Measurements from ENCODE around the gene ATPAF1. TPM values are rescaled to one million over a fixed set of nuclear protein-coding genes. Genes with fewer than 3 reads are reported as not detected.
A peak's percentile ranks its signal among the peaks of the same experiment; 100 is the strongest.

Gene ATPAF1
- polyA plus RNA-seq (2011; rRNA removed) (63.7 and 74.1 TPM in 2 replicates), polyA plus RNA-seq (2017; fragmentation: RNase III; extraction: RNeasy Plus Mini Kit Qiagen cat#74134 plus additional on column Dnase treatment) (28.9 to 33.9 TPM (median 31.7 TPM) in 3 replicates), polyA minus RNA-seq (2011; rRNA and poly(A)+ RNA removed) (19.8 and 29.7 TPM in 2 replicates)
- polyA plus RNA-seq (2012; cell fraction: cytosol; rRNA removed) = 27.3 and 30.6 TPM in 2 replicates
- 11.9 and 13.1 TPM in 2 replicates for polyA plus RNA-seq (2012; cell fraction: nucleus; rRNA removed)

- TF ChIP-seq, protein P1, sequence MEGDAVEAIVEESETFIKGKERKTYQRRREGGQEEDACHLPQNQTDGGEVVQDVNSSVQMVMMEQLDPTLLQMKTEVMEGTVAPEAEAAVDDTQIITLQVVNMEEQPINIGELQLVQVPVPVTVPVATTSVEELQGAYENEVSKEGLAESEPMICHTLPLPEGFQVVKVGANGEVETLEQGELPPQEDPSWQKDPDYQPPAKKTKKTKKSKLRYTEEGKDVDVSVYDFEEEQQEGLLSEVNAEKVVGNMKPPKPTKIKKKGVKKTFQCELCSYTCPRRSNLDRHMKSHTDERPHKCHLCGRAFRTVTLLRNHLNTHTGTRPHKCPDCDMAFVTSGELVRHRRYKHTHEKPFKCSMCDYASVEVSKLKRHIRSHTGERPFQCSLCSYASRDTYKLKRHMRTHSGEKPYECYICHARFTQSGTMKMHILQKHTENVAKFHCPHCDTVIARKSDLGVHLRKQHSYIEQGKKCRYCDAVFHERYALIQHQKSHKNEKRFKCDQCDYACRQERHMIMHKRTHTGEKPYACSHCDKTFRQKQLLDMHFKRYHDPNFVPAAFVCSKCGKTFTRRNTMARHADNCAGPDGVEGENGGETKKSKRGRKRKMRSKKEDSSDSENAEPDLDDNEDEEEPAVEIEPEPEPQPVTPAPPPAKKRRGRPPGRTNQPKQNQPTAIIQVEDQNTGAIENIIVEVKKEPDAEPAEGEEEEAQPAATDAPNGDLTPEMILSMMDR (IDR thresholded peaks at IDR 0.05) = 0 out of 3 replicates have a peak, but pooled peaks have one; percentile 8
- TF ChIP-seq, protein P2, sequence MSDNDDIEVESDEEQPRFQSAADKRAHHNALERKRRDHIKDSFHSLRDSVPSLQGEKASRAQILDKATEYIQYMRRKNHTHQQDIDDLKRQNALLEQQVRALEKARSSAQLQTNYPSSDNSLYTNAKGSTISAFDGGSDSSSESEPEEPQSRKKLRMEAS (IDR thresholded peaks at IDR 0.05) = peak; percentile 56
- TF ChIP-seq SREBF2 (IDR thresholded peaks at IDR 0.05) (no peak), CHD2 (IDR thresholded peaks at IDR 0.05; ENCODE audit: low read length, partially characterized antibody) (no peak), E2F6 (IDR thresholded peaks at IDR 0.05; ENCODE audit: borderline replicate concordance, low read depth) (no peak), HOXB5 (CRISPR knock-in tag; IDR thresholded peaks at IDR 0.05) (no peak), ZFP36 (IDR thresholded peaks at IDR 0.05; ENCODE audit: borderline replicate concordance, partially characterized antibody) (peak; percentile 95), ZC3H11A (IDR thresholded peaks at IDR 0.05) (no peak), POLR2A (IDR thresholded peaks at IDR 0.05; ENCODE audit: low read length) (peak; percentile 40), HOXB13 (CRISPR knock-in tag; IDR thresholded peaks at IDR 0.05; ENCODE audit: low read depth) (no peak), ZSCAN20 (CRISPR knock-in tag; IDR thresholded peaks at IDR 0.05) (no peak), RARB (CRISPR knock-in tag; IDR thresholded peaks at IDR 0.05) (no peak), KDM5A (IDR thresholded peaks at IDR 0.05) (no peak), CHD4 (IDR thresholded peaks at IDR 0.05; ENCODE audit: borderline replicate concordance) (no peak), RNF2 (IDR thresholded peaks at IDR 0.05; ENCODE audit: borderline replicate concordance, low read depth) (no peak), JUN (IDR thresholded peaks at IDR 0.05) (peak; percentile 33 to 61; a peak in 2 of 5 replicates), EP300 (IDR thresholded peaks at IDR 0.05) (no peak), BCL3 (IDR thresholded peaks at IDR 0.05) (0 out of 3 replicates have a peak, but pooled peaks have one; percentile 34), EHMT2 (IDR thresholded peaks at IDR 0.05; ENCODE audit: low read depth) (no peak), HOXA7 (CRISPR knock-in tag; IDR thresholded peaks at IDR 0.05) (no peak), SMC3 (IDR thresholded peaks at IDR 0.05) (no peak), RCOR1 (IDR thresholded peaks at IDR 0.05; ENCODE audit: low read depth, low read length) (no peak), MAFK (IDR thresholded peaks at IDR 0.05; ENCODE audit: partially characterized antibody) (no peak), EHF (CRISPR knock-in tag; IDR thresholded peaks at IDR 0.05) (no peak), HES2 (IDR thresholded peaks at IDR 0.05) (no peak)
- TF ChIP-seq, protein P3, sequence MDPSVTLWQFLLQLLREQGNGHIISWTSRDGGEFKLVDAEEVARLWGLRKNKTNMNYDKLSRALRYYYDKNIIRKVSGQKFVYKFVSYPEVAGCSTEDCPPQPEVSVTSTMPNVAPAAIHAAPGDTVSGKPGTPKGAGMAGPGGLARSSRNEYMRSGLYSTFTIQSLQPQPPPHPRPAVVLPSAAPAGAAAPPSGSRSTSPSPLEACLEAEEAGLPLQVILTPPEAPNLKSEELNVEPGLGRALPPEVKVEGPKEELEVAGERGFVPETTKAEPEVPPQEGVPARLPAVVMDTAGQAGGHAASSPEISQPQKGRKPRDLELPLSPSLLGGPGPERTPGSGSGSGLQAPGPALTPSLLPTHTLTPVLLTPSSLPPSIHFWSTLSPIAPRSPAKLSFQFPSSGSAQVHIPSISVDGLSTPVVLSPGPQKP (IDR thresholded peaks at IDR 0.05; ENCODE audit: low read depth, low read length) = no peak
- TF ChIP-seq, protein P4, sequence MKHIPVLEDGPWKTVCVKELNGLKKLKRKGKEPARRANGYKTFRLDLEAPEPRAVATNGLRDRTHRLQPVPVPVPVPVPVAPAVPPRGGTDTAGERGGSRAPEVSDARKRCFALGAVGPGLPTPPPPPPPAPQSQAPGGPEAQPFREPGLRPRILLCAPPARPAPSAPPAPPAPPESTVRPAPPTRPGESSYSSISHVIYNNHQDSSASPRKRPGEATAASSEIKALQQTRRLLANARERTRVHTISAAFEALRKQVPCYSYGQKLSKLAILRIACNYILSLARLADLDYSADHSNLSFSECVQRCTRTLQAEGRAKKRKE (CRISPR knock-in tag; IDR thresholded peaks at IDR 0.05; ENCODE audit: low read depth) = no peak; the same call in 1 of the 2 replicates
- TF ChIP-seq, protein P5, sequence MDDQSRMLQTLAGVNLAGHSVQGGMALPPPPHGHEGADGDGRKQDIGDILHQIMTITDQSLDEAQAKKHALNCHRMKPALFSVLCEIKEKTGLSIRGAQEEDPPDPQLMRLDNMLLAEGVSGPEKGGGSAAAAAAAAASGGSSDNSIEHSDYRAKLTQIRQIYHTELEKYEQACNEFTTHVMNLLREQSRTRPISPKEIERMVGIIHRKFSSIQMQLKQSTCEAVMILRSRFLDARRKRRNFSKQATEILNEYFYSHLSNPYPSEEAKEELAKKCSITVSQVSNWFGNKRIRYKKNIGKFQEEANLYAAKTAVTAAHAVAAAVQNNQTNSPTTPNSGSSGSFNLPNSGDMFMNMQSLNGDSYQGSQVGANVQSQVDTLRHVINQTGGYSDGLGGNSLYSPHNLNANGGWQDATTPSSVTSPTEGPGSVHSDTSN (IDR thresholded peaks at IDR 0.05) = no peak
- Histone ChIP-seq H3K4me3 (peak within 1 kb of the TSS; percentile 90), H3K27ac (peak within 1 kb of the TSS; percentile 91 to 99), H3K4me2 (peak within 1 kb of the TSS; percentile 93), H3K4me1 (peaks cover 16% of the 10 kb centered on the region), H3K9me3 (no peaks in the 10 kb centered on the region)
- FAIRE-seq (no peak), DNase-seq (ENCODE audit: low read depth in 1 of 2, low spot score in 1 of 2) (peak; percentile 77 to 82), ATAC-seq (peak; percentile 88 to 95)
- 3% methylated on average over 11 of the region's 96 CpGs for WGBS (ENCODE audit: missing lambda C conversion rate)
- CTCF ChIA-PET = interaction anchor here (1.0 kb wide), 3 partner anchors 56 to 121 kb away, joined by 3 read pairs; no protein-coding TSS in a partner anchor
- POLR2A ChIA-PET = interaction anchor here (0.6 to 0.7 kb wide), 3 partner anchors 56 to 100 kb away, joined by 3 to 4 read pairs (median 3); no protein-coding TSS in a partner anchor
These were observed at the start of gene ATPAF1 for GRCh38 chr1:46667782-46668760. TSS of gene ATPAF1 (minus strand) at chr1:46668364. CDS start at chr1:46668322, 42 bp downstream.
